Right atrium auricular region (tissue), 2 donors: ENCODE data around the gene IL1RL2. TPM values are rescaled to one million over a fixed set of nuclear protein-coding genes. Genes with fewer than 3 reads are reported as not detected.
A peak's percentile ranks its signal among the peaks of the same experiment; 100 is the strongest.

ENCODE experiments used
- DNase-seq: peaks from one replicate; pipeline ENCODE4 v3.0.0-alpha.2; 2019; ENCODE audit warnings: low spot score
- H3K27ac ChIP-seq, 2 donors: fragments of 200-600 bp; sonication (generic); 1 replicate in 1 of 2; 2 replicates in 1 of 2; pipeline ENCODE4 v1.5.1; 2016 to 2019
- H3K27me3 ChIP-seq, 2 donors: fragments of 200-600 bp; sonication (generic); one replicate each; pipeline versions ENCODE4 v1.5.1 to v1.6.0; 2017 to 2019
- H3K36me3 ChIP-seq: fragments of 200-600 bp; sonication (generic); one replicate; pipeline ENCODE4 v1.5.1; 2016
- H3K4me1 ChIP-seq, 2 donors: fragments of 200-600 bp; sonication (generic); one replicate each; pipeline versions ENCODE4 v1.5.1 to v1.6.0; 2017 to 2019
- H3K4me3 ChIP-seq, 2 donors: fragments of 200-600 bp; sonication (generic); 1 replicate in 1 of 2; 2 replicates in 1 of 2; pipeline ENCODE4 v1.5.1; 2017 to 2019; ENCODE audit warnings: mild to moderate bottlenecking in 1 of 2, moderate library complexity in 1 of 2
- H3K9me3 ChIP-seq, 2 donors: fragments of 200-600 bp; sonication (generic); one replicate each; pipeline ENCODE4 v1.5.1; 2019
- total RNA-seq, 2 donors: library from RNA; depleted of rRNA; stranded (reverse); fragments of >200 nt; gene quantifications; one replicate each; pipeline ENCODE4 v1.1.0, GENCODE V29; 2016
- TF ChIP-seq, protein P1 (sequence below), 2 donors: fragments of 200-600 bp; sonication (generic); IDR thresholded peaks; one replicate each; pipeline ENCODE4 v1.5.1; 2019; ENCODE audit warnings: antibody characterized with exemption in 2 of 2

The IL1RL2 gene
- total RNA-seq, 2 donors from 2014 or later = 0.55 TPM; not detected in 1

DNA sequence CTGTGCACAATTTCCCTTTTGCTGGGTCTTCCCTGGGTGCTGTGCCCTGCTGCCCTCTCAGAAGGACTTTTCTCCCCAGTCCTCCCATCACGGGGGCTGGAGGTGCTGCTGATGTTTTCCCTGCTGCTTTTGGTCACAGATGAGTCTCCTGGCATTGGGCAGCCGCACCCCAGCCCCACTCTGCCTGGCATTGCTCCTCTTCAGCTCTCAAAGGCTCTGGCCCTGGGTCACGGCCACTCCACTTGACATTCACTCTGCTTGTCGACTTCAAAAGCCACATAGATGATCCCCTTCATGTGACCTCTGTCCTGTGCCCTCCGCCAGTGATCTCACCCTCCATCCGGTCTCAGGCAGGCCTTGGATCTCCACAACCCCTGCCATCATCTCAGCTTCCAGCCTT, 81.0 kb downstream of the IL1RL2 start:
- DNase-seq = no peak
- H3K4me3 ChIP-seq = no peak overlapping the region
- no peaks in the 10 kb centered on the region for H3K27me3 ChIP-seq
- TF ChIP-seq, protein P1, sequence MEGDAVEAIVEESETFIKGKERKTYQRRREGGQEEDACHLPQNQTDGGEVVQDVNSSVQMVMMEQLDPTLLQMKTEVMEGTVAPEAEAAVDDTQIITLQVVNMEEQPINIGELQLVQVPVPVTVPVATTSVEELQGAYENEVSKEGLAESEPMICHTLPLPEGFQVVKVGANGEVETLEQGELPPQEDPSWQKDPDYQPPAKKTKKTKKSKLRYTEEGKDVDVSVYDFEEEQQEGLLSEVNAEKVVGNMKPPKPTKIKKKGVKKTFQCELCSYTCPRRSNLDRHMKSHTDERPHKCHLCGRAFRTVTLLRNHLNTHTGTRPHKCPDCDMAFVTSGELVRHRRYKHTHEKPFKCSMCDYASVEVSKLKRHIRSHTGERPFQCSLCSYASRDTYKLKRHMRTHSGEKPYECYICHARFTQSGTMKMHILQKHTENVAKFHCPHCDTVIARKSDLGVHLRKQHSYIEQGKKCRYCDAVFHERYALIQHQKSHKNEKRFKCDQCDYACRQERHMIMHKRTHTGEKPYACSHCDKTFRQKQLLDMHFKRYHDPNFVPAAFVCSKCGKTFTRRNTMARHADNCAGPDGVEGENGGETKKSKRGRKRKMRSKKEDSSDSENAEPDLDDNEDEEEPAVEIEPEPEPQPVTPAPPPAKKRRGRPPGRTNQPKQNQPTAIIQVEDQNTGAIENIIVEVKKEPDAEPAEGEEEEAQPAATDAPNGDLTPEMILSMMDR (IDR thresholded peaks at IDR 0.05) = no peak
- H3K9me3 ChIP-seq = no peaks in the 10 kb centered on the region
- no peak overlapping the region for H3K27ac ChIP-seq
- H3K36me3 ChIP-seq = no peaks in the 10 kb centered on the region
- no peaks in the 10 kb centered on the region for H3K4me1 ChIP-seq

DNA sequence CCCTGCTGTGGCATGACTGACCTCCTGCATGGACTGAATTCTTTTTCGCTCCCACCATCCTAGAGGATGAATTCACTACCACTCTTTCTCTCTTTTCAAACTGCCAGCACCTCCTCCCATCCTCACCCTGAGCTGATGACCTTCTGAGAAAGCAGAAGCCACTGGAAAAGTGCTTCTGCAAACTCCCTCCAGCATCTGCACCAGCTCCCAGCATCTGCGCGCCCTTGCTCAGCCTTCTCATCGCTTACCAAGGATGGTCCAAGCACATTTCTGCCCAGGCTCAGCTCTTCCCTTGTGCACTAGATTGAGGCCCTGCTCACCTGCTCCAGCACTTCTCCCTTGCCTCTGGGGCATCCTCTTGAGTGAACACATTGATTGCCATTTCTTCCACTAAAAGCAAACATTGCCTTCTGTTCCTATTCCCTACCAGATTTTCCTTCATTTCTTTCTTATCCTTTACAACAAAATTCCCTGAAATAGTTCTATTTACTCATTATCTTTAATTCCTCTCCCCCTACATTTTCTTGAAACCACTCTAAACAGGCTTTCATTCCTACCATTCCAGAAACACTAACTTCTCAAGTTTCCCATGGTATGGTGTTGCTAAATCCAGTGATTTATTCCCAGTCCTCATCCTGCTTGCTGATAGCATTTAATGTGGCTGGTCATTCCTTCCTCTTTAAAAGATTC, 81.8 kb downstream of the IL1RL2 start:
- no peaks in the 10 kb centered on the region for H3K4me1 ChIP-seq
- H3K36me3 ChIP-seq = no peaks in the 10 kb centered on the region
- H3K27me3 ChIP-seq = no peaks in the 10 kb centered on the region
- DNase-seq = no peak
- no peak overlapping the region for H3K27ac ChIP-seq
- no peaks in the 10 kb centered on the region for H3K9me3 ChIP-seq
- no peak overlapping the region for H3K4me3 ChIP-seq
- TF ChIP-seq, protein P1 (IDR thresholded peaks at IDR 0.05) = no peak

DNA sequence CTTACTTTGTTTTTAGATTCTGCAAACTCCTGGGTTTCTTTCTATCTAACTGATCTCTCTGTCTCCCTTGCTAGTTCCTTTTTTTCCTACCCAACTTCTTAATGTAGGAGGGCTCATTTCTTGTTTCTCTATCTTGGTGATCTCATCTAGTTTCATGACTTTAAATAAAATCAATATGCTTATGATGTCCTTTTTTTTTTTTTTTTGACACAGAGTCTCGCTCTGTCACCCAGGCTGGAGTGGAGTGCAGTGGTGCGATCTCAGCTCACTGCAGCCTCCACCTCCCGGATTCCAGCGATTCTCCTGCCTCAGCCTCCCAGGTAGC, 82.3 kb downstream of the IL1RL2 start:
- Histone ChIP-seq H3K27ac (no peak overlapping the region), H3K36me3 (no peaks in the 10 kb centered on the region), H3K4me3 (no peak overlapping the region), H3K4me1 (no peaks in the 10 kb centered on the region), H3K9me3 (no peaks in the 10 kb centered on the region), H3K27me3 (no peaks in the 10 kb centered on the region)
- TF ChIP-seq, protein P1 (IDR thresholded peaks at IDR 0.05) = no peak
- DNase-seq = no peak

DNA sequence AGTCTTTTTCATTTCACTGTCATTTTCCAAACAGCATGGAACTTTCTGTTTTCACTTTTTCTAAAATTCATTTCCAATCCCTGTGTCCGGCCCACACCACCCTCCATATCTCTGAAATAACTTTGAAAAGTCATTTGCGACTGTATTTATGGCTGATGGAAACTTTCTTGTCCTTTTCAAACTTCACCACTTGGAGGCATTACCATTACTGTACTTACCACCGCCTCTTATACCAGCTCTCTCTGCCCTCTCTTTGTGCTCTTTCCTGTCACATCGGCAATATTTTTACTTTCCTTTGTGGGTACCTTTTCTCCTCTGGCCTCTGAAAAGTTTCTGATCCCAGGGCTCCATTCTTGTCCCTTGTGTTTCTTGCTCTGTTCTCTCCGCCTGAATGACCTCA, 85.0 kb downstream of the IL1RL2 start:
- no peaks in the 10 kb centered on the region for H3K36me3 ChIP-seq
- H3K27ac ChIP-seq = no peak overlapping the region
- H3K27me3 ChIP-seq = no peaks in the 10 kb centered on the region
- TF ChIP-seq, protein P1 (IDR thresholded peaks at IDR 0.05) = no peak
- H3K9me3 ChIP-seq = peaks cover 0 to 9% of the 10 kb centered on the region in 2 donors
- H3K4me3 ChIP-seq = no peak overlapping the region
- DNase-seq = no peak
- H3K4me1 ChIP-seq = no peaks in the 10 kb centered on the region

DNA sequence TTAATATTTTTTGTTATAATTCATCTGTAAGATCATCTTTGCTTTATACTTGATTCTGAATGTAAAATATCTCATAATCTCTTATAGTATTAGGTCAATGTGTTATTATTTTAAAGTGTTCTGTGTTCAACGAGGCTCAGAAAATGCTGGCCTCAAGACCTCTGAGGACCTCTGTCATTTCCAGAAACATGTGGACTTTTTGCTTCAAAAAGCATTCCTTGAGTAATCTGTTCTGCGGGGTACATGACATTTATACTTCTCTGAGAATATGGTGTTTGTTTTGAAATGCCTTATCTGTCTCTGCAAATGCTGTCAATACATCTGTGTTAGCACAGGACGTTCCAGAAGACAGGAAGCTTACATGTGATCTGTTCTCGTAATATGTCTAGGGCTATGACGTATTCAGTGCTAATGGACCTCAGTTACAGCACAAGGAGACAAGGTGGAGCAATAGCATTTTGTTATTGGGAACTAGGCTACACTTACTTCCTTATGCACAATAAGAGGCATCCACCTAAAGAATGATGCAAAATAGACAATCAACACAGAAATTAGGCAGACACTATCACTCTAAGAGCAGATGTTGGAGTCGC, 86.9 kb downstream of the IL1RL2 start:
- TF ChIP-seq, protein P1 (IDR thresholded peaks at IDR 0.05) = no peak
- no peaks in the 10 kb centered on the region for H3K27me3 ChIP-seq
- DNase-seq = no peak
- no peaks in the 10 kb centered on the region for H3K36me3 ChIP-seq
- H3K4me3 ChIP-seq = no peak overlapping the region
- H3K27ac ChIP-seq = peak overlapping the region; percentile 22 to 33
- no peaks in the 10 kb centered on the region for H3K4me1 ChIP-seq
- H3K9me3 ChIP-seq = peaks cover 0 to 9% of the 10 kb centered on the region in 2 donors
